GM21526 (cell line): ENCODE data around the gene PRDM5.
"Not testable (repeated sequence)": the region's sequence is repeated elsewhere in the genome, so short reads cannot be mapped to it uniquely, and the experiment has no call there.

Source experiments
- ATAC-seq: cut with Tn5 transposase; IDR thresholded peaks from one replicate; pipeline ENCODE4 v1.9.1; 2021; ENCODE audit warnings: moderate library complexity; ENCODE audit not compliant: unreplicated experiment, low FRiP score

PRDM5 gene

DNA sequence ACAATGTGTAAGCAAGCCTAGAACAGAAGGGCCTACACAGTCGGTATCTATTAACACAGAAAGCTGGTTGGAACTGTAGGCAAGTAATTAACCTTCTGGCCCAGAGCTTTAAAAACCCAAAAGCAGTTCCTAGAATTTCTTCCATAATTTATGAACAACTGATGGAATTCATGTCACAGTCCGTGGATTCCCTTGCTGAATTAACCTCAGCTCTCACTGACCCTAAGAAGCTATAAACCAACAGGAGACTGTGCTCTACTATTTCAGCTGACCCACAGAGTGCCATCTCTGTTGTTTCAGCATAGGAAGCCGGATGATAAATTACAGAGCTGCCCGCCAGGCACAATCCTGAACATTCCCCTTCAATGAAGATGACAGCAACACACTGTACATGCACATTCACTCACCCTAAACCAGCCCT, 157.3 kb downstream of the PRDM5 start:
- no peak for ATAC-seq

DNA sequence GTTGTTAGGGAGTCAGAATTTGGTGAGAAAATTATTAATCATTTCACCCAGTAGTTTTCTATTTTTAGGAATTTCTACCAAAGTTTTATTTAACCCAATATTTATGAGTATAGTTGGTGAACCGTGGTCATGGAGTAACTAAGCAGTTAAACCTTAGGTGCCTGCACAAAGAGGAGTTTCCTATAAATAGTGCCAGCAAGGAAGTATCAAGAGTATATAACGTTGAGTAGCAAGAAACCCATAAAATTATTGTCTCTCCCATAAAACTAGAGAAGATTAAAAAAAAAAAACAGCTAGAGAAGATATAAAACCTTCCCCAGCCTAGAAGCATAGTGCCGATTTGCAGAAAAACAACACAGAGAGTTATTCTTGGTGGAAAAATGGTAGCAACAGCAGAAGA, 158.9 kb downstream of the PRDM5 start:
- no peak for ATAC-seq

DNA sequence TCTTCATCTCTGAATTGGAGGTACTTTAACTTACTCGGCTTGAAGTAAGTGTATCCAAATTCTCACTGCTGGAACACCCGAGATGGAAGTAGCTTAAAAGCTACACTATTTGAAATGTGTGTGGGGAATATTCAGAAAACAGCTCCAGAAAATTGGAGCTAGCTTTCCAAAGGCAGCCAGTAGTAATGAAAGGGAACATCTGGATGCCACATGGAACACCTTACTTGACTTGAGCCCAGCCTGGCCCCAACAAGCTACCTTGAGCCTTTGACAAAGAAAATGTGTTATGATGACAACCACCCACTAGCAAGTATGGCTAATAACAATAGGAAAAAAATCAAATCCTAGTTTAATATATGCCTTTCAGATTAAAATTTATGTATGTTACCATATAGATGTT, 161.5 kb downstream of the PRDM5 start:
- no peak for ATAC-seq

DNA sequence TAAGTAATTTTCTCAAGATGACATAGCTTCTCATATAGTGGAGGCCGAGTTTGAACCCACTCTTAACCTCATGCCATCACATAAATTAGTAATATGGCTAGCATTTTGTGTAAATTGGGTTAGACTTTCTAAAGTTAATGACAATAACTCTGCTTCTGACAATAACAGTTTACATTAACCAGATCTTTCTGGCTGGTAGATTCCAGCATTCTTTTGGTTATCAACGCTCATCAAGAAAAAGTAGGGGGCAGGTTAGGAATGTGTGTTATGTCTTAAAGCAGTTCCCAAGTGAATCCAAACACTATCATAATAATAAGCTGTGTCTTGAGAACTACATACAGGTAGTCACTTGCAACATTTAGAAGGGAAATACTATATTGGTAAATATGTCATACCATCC, 162.5 kb downstream of the PRDM5 start:
- ATAC-seq, result no peak

DNA sequence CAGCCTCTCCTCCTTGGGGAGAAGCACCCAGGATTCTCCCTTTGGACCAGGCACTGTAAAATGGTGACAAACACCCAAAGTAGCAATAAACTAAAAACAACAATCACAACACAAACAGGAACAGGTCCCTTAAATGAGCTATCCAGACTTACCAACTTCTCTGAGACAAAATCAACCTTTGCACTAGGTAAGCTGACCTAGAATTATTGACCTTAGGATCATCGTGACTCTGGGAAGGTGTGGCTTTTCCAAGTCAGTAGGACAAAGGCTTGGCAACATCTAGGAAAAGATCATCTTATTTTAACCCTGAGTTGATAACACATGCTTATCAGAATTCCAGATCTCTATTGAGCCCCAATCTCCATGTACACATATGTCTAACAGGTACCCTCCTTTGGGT, 166.7 kb downstream of the PRDM5 start:
- no peak for ATAC-seq

DNA sequence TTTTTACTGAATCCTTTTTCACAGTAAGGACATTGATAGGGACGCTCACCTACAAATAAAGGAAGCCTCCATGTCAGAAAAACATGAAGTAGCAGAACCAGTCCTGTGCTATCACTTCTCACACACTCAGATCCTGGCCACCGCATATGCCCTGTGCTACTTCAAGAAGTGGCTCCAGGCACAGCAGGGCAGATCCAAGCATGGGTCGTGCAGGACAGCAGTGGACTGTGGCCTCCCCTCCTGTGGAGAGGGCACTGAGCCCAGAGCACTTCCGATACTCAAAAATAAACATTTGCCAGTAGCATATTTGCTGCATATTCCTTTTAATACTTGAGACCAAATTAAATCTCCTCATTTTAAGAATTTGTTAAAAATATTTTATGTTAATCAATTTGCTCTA, 167.9 kb downstream of the PRDM5 start:
- no peak for ATAC-seq

DNA sequence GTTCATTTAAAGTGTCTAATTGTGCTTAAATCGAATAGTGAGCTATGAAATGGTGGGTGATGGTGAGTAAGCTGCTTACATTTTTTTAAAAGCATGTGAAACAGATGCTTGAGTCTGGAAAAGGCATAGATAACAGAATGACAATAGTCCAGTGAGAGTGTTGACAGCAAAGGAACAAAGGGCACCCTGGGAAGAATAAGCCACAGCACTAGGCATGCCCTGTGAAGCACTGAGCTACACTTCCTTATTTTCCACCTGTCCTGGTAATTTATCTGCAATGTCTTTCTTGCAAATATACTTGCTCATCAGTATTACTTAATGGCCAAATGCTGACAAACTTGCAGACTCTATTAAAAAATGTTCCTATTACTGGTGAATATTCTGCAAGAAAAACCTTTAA, 168.7 kb downstream of the PRDM5 start:
- no peak for ATAC-seq

DNA sequence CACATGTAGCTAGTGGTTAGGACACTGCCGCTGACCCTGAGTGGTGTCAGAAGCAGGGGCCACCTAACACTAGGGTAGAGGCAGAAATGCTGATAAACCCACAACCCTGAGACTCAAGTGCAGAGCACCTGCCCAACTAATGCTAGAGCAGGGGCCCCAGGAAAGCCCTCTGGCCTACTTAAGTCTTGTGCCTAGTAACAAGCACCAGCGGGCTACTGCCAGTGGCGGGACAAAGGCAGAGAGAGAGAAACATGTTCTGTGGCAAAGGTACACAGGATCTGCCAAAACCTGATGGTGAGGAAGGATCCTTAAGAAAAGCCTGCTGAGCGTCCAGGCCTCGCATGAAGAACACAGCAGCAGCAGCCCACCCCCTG, 172.4 kb downstream of the PRDM5 start:
- no peak for ATAC-seq

DNA sequence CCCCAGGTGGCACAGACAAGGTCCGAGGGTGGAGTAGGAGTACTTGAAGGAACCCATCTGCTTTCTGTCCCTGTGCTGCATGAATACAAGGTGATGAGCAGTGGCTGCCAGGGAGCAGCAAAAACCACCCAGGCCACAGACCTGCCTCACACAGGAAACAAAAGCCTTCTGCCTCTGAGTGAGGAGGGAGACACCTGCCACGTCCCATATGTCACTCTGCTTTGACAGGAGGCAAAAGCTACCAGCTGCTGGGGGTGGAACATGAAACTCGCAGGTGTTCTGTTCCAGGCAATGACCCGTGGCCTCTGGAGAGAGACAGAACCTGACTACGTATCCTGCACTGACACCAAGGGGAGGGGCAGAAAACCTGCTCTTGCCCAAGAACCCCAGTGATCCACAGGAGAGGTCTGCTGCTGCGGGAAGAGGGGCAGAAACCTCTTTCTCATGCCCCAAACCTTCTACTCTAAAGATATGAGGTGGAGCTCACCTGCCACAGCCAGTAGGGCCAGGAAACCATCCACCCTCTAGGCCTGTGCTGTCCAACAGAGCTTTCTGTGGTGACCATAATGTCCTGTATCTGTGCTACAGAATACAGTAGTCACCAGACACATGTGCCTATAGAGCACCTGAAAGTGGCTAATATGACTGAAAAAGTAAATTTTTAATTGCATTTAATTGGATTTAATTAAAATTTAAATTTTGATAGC, 172.9 kb downstream of the PRDM5 start:
- ATAC-seq, result peak; percentile 98

DNA sequence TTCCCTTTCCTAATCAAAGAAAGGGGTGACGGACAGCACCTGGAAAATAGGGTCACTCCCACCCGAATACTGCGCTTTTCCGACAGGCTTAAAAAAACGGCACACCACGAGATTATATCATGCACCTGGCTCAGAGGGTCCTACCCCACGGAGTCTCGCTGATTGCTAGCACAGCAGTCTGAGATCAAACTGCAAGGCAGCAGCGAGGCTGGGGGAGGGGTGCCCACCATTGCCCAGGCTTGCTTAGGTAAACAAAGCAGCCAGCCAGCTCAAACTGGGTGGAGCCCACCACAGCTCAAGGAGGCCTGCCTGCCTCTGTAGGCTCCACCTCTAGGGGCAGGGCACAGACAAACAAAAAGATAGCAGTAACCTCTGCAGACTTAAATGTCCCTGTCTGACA, 180.9 kb downstream of the PRDM5 start:
- not testable (repeated sequence) for ATAC-seq

DNA sequence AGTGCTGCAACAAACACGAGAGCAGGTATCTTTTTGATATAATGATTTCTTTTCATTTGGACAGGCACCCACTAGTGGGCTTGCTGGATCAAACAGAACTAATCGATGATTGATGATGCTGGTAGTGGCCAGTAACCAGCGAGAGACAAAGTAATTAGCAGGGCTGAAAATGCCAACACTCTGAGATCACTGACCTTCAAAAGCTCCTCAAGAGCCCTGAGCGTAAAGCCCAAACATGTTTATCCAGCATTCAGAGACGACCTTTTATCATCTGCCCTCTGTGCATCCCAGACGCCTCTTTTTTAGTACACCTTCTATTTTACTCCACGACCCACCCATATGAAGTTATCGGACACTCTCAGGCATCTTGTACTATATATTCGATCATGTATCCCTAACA, 186.2 kb downstream of the PRDM5 start:
- ATAC-seq, result no peak

DNA sequence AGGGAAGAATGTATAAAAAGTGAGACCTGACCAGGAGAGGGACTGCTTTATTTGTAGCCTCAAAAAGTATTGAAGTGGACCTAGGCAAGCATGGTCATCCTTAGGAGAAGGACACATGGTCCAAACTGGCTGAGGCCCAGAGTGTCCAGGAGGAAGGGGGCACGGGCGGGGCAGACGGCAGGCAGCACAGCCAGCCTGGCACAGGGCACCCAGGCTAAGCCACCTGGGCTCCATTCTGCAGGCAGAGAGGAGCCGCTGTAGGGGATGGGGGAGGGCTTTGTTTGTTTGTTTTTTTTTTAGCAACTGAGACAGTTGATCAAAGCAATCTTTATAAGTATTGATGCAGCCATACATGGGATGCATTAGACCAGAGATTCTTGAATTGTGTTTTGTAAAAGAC, 188.6 kb downstream of the PRDM5 start:
- ATAC-seq, result no peak

DNA sequence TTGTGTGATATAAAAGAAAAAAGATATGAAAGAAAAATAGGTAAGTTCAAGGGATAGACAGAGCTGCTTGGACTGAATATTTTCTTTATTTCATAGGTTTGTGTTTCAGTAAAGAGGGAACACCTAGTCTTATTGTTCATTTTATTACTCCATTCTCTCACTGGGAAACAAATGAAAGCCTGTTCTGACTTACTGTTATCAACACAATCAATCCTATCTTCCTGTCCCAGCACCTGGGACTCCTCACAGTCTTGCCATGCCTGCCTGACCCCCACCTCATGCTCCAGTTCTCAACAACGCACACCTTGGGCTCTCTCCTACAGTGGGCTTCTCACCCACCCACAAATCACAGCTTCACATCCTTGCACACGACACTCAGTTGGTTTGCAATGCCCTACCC, 189.5 kb downstream of the PRDM5 start:
- ATAC-seq, result no peak

DNA sequence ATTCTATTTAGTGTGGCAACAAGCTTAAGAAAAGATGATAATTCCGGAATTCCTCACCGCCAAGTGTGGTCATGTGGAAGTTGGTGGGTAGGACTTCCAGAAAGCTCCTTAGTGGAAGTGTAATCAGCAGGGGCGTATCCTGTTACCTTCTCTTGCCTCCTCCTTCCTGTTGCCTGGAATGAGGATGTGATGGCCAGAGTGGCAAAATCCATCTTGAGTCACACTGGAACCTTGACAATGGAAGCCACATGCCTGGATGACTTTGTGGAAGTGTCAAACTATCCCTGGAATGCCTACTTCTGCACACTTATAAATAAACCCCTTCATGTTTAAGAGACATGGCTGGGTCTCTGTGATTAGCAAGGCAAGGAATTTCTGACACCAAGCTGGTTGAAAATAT, 191.0 kb downstream of the PRDM5 start:
- no peak for ATAC-seq

DNA sequence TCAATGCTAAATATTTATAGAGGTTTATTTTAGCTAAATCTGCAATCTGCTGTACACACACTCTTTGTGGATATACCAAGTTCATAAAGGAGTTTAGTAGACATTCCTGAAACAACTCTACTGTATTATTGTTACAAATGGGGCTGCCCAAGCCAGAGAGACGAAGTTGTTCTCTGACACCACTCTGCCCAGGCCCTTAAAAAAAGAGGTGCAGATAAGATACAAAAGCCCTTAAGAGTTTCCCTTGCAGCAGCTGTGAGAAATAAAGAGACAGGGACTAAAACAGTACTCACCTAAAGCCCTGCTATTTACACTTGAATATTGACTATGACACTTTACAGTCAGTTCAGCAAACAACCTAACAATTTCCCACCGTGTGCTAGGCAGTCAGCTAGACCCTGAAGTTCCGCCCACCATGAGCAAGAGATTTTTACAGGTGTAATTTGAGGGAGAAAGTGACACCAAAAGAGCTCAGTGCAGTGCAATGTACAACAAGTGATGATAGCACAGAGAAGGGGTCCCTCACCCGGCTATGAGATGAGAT, 191.7 kb downstream of the PRDM5 start:
- no peak for ATAC-seq

DNA sequence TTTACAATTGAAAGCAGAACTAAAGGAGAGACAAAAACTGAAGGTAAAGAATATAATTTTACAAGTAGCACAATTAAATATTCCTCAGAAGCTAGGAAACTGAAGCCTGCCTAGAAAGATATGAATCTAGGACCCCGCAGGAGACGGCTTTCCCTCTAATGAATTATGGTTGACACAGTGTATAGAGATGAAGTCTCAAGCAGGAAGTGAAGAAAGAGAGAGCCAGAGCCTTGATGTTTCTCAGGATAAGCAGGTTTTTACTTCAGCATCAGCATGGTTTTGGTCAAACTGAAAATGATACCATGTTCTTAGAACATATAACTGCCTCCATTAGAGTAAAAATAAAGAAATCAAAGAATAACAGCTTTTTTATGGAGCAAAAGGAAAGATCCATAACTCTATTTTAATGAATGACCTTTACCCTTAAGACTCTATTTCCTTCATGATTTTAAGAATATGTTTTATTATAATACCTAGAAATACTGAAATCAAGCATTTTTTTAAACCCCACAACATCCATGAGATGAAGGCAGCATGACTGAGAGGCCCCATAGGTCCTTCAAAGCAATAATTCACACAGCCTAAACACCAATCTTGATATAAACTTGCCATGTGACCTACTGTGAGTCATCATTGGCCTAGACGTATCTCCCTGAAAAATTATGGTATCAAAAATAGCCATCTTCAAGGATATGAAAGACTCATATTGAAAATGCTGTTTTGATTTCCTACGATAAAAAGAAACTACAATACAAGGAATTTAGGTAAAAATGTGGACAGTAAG, 193.4 kb downstream of the PRDM5 start:
- ATAC-seq, result no peak

DNA sequence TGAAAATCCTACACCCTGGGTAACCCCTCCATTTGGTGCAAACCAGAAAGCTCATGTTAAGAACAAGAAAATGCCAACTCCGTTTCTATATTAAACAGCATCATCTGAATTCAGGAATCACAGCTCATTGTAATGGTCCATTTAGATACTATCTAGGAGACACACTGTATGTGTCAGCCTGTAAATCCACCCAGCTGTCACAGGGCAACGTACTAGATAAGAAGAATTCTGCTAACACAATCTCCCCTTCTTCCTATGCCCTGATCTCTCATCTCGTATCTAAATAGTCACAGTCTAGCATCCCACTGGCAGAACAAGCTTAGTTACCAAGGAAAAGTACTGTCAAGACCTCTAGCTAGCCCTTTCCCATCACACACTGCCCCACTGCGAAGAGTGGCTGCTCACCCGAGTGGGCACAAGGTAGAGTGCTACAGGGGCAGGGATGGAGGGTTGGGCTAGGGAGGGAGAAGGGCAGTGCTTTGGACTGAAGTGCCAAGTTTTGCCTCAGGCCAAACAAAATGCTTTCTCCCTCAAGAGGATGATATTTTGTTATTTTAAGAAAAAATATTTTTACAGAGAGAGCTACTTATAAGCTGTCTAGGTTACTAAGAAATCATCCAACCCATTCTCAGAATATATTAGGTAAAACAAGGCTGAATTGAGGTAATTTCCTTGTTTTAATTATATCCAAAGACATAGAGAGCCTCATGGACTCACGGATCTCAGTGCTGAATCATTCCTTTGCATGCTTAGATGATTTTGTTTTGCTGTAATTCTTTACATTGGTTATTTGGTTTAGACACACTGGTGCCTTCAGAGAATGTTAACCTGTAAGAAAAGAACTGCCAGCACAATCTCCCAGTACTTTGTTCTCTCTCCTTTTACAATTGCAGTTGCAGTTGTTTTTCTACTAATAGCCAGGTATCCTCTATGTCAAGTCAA, 196.6 kb downstream of the PRDM5 start:
- no peak for ATAC-seq

DNA sequence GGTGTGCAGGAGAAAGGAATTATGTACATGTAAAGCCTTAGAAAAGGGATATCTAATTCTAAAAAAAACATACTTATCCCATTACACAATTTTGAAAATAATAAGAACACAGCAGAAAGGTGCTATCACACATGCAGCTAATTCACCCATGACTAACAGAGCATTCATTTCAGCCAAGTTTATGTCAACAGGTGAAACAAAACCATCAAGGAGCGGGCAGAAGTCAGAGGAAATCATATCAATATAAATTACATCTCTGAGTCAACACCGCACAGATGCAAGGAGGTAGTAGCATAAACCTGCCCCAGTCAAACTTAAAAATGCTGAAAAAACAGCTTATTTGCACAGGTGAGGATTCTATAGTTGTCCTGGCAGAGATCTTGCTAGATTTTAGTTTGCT, 197.9 kb downstream of the PRDM5 start:
- ATAC-seq, result no peak

DNA sequence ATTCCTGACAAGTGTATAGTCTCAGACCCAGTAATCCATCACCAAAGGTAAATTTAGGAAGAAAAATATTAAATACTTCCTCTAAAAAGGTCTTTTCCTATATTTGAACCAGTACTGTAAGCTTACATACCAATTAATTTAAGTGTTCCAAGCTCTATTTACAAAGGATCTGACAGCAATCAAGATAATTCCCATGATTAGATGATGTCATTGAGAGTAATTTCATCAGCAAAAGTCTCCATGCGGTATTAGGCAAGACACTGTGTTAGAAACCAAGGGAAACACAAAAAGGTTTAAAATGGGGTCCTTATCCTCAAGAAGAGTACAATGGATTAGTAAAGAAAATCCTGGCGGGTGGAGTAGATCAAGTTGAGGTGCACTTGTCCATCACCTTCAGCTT, 198.5 kb downstream of the PRDM5 start:
- no peak for ATAC-seq

DNA sequence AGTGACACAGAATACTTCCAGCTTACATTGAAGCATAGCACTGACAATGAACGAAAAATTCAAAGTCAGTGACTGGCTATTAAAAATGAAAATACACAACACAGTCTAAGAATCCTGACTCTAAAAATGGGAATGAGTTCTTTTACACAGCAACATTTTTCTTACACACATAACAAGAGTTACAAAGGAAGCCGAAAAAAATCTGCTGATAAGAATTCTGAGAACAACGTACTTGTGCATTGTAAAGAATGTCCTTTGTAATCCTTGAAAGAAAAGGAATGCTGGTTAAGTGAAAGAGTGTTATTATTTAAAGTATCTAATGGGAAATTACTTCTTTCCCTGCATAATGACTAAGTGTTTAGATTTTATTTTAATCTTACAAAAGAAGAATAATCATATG, 199.4 kb downstream of the PRDM5 start:
- ATAC-seq, result no peak

DNA sequence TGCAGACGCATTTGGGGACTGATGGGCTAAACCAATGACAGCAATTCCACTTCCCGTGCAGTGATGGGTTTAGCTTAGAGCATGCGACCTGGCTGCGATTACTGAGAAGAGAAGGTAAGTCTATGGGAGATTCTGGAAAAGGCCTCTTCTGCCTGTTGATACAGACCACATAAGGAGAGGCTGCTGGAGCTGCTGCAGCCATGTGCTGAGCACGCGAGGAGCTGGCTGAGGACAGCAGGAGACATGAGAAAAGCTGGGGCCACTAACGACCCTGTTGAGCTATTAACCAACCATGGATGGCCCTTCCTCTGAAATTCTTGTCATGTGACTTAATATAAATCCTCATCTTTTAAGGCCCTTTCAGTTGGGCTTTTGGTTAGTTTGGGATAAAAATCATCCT, 199.9 kb downstream of the PRDM5 start:
- ATAC-seq, result no peak
